GM18861 (cell line): ENCODE measurements around the gene MYZAP.

Experiments used
- ATAC-seq: cut with Tn5 transposase; IDR thresholded peaks from one replicate; pipeline ENCODE4 v1.9.1; 2021; ENCODE audit not compliant: unreplicated experiment

The MYZAP gene

DNA sequence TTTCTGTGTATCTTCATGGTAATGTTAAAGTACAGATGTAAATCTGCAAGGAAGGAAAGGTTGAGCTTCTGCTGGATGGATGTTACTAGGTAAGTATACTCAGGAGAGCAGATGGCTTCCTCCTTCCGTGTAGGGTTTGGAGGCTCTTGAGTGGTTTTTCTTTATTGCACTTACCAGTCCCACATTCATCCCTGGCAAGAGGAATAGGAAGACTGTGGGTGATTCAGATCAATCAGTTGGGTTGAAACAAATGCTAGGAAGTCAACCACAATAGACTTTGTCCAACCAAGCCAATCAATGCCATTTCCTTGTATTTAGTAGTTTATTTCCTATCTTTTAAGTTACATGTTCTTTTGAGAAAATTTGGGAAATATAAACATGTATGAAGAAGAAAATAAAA is 26.6 kb downstream of the MYZAP start:
- ATAC-seq: no peak

DNA sequence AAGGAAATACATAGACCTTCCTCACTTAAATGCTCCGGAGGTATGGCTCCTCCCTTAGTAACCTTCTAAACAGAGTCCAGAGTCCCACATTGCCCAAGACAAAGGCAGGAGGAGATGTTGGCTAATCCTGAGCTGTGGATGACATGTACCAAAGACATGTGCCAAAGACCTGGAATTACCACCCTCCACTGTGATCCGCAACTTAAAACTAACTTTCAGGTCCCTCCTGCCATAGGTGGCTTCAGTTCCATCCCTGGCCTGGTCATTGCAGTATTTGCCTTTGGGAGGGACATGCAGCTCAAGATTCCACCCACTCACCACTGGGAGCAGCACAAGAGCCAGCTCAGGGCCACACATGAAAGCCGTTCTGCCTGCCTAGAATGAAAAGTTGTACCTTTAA is 28.0 kb downstream of the MYZAP start:
- no peak for ATAC-seq

DNA sequence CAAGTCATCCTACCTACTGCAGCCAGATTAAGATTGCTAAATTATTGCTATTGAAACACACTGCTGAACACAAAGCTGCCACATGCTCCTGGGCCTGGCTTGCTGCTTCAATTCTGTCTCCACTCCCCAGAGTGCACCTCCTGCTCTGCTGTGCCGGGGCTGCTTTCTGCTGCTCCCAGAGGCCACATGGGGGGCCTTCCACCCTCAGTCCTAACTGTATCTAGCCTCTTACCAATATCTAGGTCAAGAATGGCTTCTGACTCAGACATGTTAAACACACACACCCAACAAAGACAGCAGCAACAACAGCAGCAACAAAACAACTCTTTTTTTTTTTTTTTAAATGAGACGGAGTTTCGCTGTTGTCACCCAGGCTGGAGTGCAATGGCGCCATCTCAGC is 33.0 kb downstream of the MYZAP start:
- ATAC-seq: no peak

DNA sequence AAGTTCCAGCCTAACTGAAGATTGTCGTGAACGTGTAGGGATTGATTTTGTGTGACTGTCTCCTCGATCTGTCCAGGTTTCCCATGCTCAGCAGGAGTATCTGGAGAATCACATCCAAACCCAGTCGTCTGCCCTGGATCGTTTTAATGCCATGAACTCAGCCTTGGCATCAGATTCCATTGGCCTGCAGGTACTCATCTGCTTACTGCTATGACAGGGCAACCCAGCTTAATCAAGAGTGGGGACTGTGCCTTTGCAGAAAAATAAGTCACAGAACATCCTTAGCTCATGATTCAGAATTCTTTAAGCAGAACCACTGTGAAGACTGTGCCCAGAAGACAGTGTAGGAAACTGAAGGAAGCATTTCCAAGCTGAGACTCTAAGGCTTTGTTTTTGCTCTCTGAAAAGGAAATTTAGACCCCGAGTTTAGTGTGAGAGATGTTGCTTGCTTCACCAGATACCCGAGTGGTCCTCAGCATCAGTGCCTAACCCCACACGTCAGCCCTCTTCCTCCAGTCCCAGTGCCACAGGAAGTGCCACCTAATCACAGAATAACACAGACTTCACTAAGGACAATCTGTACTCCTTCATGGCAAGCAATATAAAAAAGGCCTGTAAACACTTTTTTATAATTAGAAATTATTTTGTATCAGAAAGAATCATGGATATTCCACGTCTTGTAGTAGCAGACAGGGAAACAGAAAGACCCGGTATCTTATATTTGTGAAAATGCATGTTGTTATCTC is 34.2 kb downstream of the MYZAP start:
- no peak for ATAC-seq

DNA sequence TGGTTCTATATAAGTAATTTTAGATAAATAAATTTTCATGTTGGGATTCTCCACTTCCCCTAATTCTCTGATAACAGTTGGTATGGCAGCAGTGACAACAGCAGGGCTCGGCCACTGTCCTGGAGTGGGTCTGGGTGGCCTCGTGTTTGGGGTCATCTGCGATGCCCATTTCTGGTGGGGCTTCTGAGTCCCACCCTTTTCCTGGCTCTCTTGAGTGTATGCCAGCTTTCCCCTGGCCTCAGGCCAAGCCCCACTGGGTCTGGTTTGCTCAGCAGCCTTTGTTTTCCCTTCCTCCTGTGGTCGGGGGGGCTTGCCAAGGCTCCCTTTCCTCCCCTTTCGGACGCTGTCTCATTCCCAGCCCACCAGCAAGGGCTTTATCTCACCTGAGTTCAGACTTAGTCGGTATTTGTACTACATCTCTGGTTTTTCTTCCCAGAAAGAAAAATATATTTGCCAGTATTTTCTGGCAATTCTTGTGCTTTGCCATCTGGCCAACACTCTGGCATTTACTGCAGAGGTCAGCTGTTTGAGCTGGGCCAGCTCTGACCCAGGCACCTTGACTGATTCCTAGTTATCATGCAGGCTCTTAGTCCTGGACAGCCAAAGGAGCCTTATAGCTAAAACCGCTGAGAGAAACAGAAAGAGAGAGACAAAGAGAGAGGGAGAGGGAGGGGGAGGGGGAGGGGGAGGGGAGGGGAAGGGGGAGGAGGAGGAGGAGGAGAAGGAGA is 35.2 kb downstream of the MYZAP start:
- no peak for ATAC-seq

DNA sequence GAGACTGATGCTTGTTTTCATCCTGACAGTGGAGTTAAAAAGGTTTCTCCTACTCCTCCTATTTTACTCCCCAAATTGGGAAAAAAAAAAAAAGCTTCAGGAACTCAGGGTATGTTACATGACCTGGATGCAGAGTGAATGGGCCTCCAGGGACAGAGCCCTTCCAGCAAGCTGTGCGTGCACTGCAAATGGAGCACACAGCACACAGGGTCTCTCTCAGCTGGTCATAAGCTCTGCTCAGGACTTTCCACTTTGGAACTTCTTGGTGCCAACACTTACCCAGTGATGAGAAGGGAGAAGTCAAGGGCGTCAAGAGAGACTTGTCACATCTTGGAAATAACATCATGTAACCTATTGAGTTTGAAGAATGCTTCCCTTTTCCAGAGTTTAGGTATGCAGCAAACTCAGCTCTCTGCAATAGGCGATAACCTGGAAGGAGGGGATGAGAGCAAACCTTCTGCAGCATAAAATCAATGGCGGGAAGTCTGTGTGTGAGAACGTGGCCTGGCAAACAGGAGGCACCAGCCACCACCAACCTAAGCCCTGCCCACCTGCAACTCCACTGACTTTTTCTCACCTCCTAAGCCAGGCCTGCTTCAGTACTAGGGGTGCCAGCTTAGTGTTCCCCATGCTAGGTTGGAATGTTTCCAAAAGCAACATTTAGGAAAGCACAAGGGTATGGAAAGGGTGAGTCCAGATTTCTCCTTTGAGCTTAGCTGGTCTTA is 39.8 kb downstream of the MYZAP start:
- no peak for ATAC-seq

DNA sequence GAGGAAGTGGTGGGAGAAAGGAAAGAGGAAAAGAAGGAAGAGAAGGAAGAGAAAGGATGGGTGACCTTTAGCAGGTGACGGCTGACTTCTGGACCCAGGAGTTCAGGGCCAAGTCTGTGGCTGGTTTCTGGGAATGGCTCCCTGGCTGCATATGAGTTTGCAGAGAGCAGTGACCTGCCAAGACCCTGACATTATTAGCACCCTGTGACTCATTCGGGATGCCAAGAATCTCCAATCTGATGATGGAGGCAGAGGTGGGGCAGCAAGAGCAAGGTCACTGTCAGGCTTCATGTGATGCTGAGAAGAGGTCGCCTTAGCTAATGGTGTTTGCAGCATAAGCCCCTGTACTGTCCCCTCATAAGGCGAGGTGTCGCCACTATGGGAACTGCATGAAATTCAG is 42.6 kb downstream of the MYZAP start:
- ATAC-seq: no peak

DNA sequence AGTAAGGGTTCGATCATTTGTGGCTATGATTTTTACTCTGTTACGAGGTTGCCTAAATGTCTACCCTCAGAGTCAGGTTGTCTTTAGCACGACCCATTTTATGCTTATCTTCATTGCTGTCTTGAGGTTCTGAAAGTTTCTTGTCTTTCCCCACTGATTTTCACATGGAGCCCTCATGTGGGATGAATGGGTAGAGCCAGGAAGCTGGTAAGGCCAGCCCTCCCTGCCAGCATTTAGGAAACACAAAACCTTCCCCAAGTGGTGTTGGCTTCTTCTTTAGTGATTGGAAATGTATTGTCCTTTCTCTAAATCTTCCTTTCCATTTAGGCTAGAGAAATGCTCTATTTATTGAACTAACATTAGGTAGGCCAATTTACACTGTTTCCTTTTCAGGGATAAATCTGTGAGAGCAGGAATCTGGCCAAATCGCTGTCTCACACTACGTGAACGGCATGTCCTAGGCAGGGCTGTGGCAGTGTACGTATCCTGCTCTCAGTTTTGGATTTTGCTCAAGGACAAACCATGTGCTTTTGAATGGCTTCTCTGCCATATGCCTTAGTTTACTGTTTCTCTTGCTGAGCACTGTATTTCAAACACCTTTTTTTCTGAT is 43.7 kb downstream of the MYZAP start:
- no peak for ATAC-seq

DNA sequence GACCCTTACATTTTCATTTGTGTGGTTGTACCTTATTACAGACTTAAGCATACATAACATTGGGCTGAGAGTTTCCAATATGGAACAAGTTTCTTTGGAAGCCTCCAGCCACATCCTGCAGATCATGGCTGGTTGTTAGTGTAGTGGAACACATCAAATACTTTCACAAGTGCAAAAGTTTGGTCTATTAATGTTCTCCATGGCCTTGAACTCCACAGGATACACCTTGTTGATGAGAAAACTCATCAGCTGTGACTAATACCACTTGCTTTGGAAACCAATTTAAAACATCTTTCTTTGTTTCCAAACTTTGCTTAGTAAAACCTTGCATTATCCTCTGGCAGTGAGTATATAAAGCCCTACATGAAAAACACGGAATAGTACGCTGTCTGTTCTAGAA is 46.1 kb downstream of the MYZAP start:
- ATAC-seq: no peak

DNA sequence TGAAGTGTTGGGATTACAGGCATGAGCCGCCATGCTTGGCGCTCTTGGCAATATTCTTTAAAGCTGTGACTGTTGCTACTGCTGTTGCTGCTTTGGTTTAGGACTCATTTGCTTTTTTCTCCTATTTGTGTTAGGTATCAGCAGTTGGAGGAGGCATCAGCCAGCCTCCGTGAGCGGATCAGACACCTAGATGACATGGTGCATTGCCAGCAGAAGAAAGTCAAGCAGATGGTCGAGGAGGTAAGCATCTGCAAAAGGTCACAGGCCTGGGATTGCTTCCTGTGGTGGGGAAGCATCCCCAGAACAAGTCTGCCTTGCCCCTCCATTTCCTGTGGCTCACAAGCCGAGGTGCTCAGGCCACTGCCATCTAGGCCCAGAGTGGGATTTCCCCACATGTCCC is 47.6 kb downstream of the MYZAP start:
- ATAC-seq: no peak

DNA sequence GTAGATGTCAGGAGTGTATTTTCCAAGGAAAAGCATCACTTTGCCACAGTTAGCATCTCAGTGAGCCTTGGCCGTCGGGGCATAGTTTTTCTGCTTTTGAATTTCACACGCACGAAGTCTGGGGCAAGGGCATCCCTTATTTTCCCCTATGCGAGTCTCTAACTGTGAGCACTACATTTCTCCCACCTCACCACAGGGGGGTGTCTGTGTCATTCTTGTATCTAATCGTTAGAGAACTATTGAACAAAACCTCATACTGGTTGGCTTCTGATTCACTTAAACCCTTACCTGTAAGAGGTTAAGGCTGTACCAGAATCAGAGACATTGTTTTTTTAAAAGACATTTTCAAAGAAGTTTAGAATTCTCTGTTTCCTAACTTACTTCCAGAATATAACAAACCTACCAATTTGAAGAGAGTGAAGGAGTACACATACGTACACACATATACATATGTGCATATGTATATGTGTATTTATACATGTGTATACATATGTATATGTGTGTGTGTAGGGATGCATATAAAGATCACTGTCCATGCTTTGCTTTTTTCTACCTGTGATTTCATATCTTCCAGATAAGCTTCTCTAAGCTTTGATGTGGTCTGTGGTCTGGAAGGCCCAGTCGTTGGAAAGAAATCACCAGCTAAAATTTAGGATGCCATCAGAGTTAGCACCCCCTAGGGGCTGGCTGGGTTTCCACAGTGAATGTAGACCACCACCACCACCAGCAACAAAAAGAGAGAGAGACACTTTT is 49.4 kb downstream of the MYZAP start:
- no peak for ATAC-seq

DNA sequence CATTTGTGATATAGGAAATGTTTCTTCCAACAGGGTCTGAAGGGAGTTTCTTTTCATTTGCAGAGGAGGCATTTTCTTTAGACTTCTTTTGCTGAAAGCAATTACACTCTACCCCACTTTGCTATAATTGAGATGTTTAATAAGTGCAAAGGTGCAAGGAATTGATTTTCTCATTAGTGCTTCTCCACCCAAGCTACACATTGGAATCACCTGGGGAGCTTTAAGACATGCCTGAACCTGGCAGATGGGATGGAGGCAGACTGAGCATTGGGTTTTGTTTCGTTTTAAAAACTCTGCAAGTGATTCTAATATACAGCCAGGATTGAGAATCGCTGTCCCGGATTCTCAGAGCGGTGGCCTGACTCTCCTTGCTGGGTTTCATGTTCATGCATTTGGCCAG is 52.1 kb downstream of the MYZAP start:
- no peak for ATAC-seq

DNA sequence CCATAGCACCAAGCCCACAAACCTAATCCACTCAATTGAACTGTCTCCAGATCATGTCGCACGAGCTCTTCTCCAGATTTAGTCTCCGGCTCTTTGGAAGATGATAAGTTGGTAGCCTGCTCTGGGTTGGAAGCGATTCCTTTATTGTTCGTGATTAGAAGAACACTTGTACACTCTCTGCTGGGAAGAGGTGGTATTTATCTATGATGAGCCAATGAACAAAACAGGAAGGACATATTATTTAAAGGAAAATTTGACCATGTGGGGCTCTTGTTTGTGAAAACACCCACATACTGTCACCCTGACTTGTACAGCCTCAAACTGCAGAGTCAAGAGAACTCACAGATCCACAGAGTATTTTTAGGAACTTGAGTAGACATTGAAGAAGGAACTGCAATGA is 54.4 kb downstream of the MYZAP start:
- no peak for ATAC-seq

DNA sequence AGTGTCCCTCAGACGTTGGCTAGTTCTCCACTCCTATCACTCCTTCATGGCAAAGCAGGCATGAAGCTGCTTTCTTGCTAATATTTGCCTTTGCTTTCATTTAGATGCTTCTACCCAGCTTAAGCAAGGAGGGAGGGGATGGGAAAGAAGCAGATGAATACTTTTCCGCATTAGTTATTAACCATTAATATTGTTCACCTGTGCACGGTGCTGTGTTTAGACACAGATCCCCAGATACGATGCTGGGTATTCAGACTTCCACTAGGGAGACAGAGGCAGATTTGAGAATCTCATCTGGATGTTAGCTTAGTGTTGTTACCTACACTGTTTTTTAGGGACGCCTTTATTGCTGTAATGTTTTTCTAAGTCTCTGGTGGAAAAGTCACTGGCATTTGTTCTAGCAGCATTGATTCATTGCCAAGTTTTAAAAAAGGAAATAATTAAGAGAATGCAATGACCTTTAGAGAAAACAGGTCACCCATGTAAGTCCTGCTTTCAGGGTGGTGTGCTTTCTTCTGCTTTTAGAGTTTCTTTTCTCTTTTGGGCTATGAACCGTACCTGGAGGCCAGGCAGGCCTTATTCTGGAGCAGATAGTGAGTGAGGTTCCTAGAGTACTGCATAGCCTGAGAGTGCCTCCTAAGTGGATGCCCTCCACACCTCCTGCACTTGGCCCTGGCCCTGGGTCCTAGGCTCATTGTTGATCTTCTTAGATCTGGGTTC is 55.5 kb downstream of the MYZAP start:
- ATAC-seq: no peak

DNA sequence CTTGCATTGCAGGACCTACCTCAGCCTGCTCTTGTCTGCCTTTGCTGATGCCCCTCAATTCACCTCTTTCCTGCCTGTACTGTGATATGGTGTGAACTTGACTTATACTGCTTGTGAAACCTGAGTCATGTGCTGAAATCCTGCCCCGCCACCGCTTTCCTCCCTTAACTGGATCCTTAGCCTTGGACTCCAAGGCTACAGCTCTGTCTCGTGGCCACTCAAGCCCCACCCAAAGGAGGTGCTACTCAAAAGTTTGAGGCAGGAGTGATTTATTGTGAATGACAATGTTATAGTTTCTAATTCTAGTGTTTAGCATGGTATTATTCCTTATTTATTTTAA is 56.1 kb downstream of the MYZAP start:
- no peak for ATAC-seq

DNA sequence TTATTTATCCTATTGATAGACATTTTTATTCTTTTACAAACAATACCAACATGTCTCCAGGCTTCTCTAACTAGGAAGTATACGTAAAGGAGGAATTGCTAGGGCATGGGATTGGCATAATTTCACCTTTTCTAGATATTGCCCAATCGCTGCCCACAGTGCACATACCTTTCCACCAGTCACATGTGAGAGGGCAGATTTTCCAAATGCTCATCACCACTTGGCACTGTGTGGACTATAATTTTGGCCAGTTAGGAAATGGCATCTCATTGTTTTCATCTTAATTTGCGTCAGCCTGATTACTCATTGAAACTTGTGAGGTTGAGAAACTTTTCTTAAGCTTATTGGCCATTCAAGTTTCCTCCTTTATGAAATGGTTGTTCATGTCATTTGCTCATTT is 57.4 kb downstream of the MYZAP start:
- no peak for ATAC-seq

DNA sequence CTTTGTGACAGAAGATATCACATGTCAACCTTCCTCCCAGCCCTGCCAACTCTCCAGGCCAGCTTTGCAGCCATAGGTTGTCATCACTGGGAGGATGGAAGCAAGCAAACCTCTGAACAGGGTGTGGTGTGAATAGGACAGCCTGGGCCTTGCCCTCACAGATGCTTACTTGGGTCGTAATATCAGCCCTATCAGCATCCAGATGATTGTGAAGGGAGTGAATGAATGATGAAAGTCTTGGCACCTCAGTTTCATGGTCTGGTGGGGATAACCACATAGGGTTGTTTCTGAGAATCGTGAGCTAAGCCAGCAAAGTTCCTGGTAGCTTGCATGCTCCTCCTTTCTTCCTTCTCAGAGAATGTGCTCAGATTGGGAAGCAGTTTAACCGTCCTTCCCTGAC is 59.7 kb downstream of the MYZAP start:
- ATAC-seq: no peak

DNA sequence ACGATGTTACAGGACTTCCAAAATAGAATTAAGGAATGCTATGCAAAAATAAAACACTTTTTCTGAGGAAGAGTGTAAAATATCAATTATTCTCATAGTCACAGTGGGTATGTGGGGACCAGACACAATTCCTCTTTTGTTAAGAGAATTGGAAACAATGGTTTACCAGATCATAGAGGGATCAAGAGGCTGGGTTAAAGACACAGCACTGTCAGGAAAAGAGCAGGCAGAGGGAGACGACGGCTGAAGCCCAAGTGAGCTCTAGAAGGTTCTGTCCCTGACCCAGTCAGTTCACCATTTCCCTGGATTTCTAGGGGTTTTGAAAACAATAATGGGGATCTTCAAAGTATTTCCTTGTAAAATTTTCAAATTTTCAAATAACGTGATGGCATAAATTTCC is 60.8 kb downstream of the MYZAP start:
- no peak for ATAC-seq

DNA sequence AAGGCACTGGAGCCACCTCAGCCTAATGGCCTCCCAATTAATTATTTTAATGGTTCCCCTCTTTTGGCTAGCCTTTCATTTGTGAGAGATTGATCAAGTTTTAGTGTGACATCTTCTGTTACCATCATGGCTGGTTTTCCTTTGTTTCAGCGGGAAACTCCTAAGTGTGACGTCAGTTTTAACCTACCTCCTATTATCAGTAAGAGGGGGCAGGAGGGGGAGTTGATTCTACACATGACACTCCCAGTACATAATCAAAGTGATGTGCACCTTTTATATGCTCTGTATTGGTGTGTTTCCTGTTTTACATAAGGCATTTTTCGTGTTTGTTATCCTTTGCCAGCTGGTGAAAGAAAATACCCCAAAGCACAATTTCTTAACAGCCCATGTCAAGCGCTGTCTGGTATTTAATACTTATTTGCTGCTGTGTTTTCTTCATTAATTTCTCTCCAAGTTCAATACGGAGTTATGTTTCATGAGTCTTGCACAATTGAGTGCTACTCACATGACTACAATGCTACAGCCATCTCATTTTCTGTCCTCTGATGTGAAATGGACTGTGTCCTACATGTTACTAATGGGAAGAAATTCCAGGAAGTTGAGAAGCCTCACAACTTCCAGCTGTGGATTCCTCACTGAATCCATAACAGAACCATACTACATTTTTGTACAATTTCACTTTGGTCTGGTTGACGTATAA is 62.6 kb downstream of the MYZAP start:
- ATAC-seq: no peak

DNA sequence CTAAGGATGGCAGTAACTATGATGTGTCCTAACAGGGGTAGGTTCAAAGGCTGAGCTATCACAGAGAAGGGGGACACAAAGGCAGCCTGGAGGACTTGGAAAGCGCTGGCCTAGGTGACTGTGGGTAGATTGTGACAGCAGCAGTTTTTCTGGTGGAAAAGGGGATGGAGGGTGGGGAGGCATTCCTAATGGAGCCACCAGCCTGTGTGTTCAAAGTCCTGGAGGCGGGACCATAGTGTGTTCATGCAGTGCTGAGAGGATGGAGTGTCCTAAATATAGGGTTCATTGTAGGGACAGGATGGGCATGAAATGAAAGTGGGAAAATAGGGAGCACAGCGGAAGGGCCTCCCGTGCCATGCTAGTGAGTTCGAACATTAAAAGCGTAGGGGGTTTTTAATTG is 63.3 kb downstream of the MYZAP start:
- no peak for ATAC-seq
